Measurements from ENCODE around the gene GCA. TPM values are rescaled to one million over a fixed set of nuclear protein-coding genes. Genes with fewer than 3 reads are reported as not detected.

Gene GCA
- total and polyA plus RNA-seq, 2 of the 8 experiments (the other 6 are each of a cell fraction or from before 2014, with no cell fraction given): 37.4 to 42.0 TPM

DNA sequence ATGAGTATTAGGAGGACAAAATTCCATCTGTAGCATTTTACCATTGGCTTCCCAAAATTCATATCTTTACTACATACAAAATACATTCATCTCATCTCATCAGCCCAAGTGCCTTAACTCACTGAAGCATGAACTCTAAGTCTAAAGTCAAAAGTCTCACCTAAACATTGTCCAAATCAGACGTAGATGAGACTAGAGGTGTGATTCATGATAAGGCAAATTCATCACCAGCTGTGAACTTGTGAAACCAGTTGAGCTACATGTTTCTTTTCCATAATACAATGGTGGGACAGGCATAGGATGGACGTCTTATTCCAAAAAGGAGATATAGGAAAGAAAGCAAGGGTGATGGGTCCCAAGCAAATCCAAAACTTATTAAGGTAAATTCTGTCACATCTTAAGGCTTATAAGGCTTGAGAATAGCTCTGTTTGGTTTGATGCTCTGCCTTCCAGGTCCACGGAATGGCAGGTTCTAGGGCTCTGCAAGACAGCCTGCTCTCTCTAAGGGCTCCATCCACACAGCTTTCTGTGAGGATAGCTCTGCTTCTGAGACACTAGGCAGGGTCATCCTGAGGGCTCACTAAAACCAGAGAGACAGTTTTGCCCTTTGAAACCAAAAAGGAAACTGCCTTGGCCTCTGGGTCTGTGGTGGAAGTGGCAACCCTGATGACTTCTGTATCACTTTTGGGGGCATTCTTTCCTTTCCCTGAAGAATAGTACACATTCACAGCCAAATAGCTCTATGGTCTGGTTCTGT lies 35.0 kb upstream of the GCA start (continued):
- TF ChIP-seq CHD7 (IDR thresholded peaks at IDR 0.05; ENCODE audit: insufficient replicate concordance, low read length) (no peak), SUZ12 (IDR thresholded peaks at IDR 0.05; ENCODE audit: low read length) (no peak)

Measured in H1 (cell line).